Activated CD4-positive, alpha-beta T cell treated with anti-CD3 and anti-CD28 coated beads, Interleukin-2, amount 50 U/mL, for 16 hours (primary cell): ENCODE data around the gene EIF4G1.

Experiments
- DNase-seq: peaks from one replicate; pipeline ENCODE4 v3.0.0-alpha.2; 2020

The EIF4G1 gene

GRCh38 chr3:184353546-184353941 lies 39.1 kb downstream of the EIF4G1 start:
- DNase-seq: no peak

GRCh38 chr3:184354121-184354728 lies 39.8 kb downstream of the EIF4G1 start:
- DNase-seq: peak; percentile 60

DNA sequence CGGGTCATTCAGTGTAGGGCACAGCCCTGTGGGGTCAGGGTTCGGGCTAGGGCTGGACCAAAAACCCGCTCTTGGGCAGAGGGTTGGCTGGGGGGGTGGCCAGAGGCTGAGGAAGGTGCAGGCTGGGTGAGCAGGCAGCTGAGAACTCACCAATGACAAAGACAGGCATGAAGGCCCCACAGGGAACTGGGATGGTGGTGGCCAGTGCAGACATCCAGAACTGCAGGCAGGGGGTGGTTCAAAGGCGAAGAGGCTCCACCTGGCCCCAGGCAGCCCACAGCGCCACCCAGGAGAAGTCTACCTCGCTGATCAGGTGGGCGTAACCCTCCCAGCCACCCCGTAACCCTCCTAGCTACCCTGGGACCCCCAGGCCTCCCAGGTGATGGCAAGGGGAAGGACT lies 40.3 kb downstream of the EIF4G1 start:
- DNase-seq: no peak

- no peak for DNase-seq
These were observed 41.0 kb downstream of the EIF4G1 start for GRCh38 chr3:184355261-184356040.

GRCh38 chr3:184357248-184358123 lies 43.1 kb downstream of the EIF4G1 start:
- DNase-seq: no peak

- no peak for DNase-seq
These were observed 43.8 kb downstream of the EIF4G1 start for GRCh38 chr3:184358124-184358767.

GRCh38 chr3:184358921-184359350 lies 44.5 kb downstream of the EIF4G1 start:
- DNase-seq: no peak

DNA sequence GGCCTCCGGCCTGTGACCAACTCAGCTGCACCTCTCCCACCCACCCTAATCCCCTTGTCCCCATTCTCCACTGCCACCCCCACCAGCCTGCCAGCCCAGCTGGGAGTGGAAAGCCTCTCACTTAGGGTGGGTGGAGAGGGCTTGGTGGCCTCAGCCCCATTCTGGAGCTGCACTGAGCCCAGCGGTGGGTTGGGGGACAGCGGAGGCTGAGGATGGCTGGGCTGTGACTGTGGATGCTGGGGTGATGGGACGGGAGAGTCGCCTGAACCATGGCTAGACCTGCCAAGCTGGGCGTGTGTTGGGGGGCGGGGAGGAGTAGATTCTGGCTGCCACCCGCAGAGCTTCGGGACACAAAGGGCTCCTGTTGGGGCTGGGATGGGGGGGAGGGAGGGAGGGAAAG lies 45.2 kb downstream of the EIF4G1 start:
- no peak for DNase-seq

GRCh38 chr3:184360070-184360928 lies 45.9 kb downstream of the EIF4G1 start:
- no peak for DNase-seq

GRCh38 chr3:184360929-184361531 lies 46.6 kb downstream of the EIF4G1 start:
- DNase-seq: no peak

DNA sequence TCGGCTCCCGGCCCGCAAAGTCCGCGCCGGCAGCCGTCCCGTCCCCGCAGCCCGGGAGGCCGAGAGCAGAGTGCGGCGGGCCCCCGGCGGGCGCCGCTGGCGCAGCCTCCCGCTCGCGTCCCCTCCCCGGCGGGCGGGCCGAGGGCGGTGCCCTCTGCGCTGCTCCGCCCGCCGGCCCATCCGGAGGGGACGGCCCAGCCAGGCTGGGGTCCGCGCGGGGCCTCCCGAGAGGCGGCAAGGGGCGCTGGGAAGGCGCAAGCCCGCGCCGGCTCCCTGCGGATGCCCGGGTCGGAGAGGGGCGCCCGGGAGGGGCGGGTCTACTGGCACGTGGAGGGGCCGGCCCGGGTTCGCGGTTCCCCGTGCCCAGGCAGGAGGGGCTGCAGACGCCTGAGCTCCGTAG lies 47.1 kb downstream of the EIF4G1 start, which contains the start of the genes CLCN2 and POLR2H:
CLCN2 (minus strand) TSS at position 74 of the 400 bp plus-strand sequence. CDS start 126 bp downstream, outside the sequence.
POLR2H (plus strand) TSS at position 179 of the 400 bp plus-strand sequence. CDS start 1,783 bp downstream, outside the sequence.
- DNase-seq: peak; percentile 41

DNA sequence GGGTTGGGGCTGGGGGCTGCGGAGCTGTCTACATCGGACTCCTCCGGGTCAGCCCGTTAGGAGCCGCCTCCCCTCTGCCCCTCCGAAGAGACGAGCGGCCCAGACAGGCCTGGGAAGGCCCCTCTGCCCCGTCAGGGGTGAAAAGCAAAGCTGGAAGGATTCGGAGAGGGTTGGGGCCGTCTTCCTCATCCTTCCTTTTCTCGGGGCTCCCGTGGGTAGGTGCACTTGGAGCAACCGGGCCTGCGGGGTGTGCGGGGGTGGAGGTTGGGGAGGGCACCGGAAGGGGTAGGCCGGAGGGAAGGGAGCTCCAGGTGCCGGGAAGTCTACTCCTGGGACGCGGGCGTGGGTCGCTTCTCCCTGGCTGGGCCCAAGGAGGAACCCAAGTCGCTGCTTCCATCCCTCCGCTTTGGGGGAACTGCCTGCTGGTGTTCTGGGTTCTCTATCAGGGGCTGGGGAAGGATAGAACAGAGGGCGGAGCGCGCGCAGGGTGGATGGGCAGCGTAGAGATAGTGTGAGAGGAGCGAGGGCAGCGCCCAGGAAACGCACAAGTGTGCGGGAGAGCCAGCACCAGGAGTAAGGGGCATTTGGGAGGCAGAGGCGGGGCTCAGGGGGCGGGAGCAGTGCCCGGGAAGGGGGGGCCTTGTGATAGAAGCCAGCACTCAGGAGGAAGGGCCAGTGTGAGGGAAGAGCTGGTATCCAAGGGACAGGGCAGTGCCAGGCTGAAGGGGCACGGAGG lies 47.7 kb downstream of the EIF4G1 start:
- peak; percentile 41 for DNase-seq

DNA sequence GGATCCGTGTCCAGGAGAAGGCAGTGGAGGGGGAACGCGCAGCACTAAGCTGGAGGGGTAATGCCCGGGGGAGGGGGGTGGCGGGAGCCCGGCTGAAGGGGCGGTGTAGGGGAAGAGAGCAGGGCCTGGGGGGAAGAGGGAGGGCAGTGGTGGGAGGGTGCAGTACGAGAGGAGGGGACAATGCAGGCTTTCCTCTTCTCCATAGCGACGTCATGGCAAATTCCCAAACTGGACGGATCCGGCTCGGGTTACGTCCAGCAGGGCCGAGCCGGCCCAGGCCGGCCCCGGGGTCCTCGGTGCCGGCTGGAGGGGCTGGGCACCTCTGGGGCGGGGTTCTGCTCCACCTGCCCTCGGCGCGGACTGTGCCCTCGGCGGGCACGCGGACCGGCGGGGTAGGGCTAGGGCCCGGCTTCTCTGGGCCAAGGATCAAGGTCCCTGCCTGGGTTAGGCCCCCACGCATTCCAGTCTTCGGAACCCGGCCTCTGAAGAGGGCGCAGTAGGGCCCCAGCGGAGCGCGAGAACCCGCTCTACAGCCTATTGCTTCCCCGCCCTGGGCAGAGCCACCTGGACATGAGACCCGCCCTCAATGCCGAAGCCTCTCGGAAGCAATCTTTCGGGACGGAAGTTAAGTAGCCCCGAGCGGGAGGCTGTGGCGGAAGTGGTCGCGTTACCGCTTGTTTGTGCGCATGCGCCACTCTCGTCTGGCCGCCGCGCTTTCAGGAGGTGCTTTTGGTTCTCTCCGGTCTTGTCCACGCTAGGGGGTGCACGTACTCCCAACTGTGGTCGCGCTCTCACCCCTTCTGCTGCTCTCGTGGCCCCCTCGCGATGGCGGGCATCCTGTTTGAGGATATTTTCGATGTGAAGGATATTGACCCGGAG lies 48.5 kb downstream of the EIF4G1 start:
- peak; percentile 98 for DNase-seq

- DNase-seq: no peak
These were observed 52.3 kb downstream of the EIF4G1 start for GRCh38 chr3:184366619-184367289.

- no peak for DNase-seq
These were observed 53.7 kb downstream of the EIF4G1 start for GRCh38 chr3:184368116-184368515.

- no peak for DNase-seq
These were observed 54.3 kb downstream of the EIF4G1 start for GRCh38 chr3:184368586-184369183.

GRCh38 chr3:184371570-184372018 lies 57.2 kb downstream of the EIF4G1 start:
- peak; percentile 72 for DNase-seq

DNA sequence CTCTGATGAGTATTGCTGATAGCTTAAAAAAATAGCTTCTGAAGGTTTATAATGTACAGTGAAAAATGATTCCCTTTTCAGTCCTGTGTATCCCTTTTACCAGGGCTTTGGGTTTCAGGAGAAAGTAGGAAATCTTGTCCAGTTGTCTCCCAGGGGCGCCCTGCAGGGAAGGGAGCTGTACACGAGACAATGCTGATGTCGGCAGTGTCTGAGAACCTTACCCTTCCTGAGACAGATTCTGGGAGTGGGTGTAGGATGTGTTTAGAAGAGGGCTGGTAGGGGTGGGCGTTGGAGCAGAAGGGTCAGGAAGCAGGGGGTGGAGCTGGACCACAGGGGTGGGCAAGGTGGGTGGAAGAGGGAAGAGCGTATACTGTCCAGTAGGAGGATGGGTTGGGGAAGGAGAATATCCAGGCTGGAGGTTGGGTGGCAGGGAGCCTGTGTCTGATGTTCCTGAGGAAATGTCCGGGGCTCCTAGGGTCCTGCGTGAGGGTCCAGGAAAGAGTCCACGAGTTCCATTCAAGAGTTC lies 58.0 kb downstream of the EIF4G1 start:
- DNase-seq: no peak
